GM12878 (cell line): ENCODE results near the gene HSPA12A. TPM values are rescaled to one million over a fixed set of nuclear protein-coding genes. Genes with fewer than 3 reads are reported as not detected.

Experiments
- ATAC-seq: fragments of 200-7000 bp; cut with Tn5 transposase; 3 replicates; pipeline ENCODE4 v1.9.1; 2020; ENCODE audit warnings: mild to moderate bottlenecking, moderate library complexity
- BruUV-seq: library from RNA; stranded (reverse); fragments of 400-500 nt; replicated peaks from 2 replicates; lab custom pipeline; 2021; lab: Mats Ljungman, UMichigan
- CTCF ChIA-PET: fragments of 300-600 bp; sonication (Branson Sonifier 250); formaldehyde crosslinking; extraction: SDS; loops from one replicate; lab custom pipeline; 2021; ENCODE audit warnings: inconsistent platforms; lab: Yijun Ruan, JAX
- POLR2A ChIA-PET: fragments of 350-600 bp; formaldehyde crosslinking; extraction: SDS; loops from one replicate; lab custom pipeline; 2021; ENCODE audit warnings: inconsistent platforms; lab: Charles Lee
- RAD21 ChIA-PET: fragments of 300-600 bp; sonication (Branson Sonifier 250); formaldehyde crosslinking; loops from one replicate; lab custom pipeline; 2023; ENCODE audit warnings: antibody characterized with exemption; ENCODE audit not compliant: unreplicated experiment; lab: Charles Lee
- SMC1A ChIA-PET: fragments of 300-600 bp; sonication (Branson Sonifier 250); formaldehyde crosslinking; loops from one replicate; lab custom pipeline; 2023; ENCODE audit not compliant: unreplicated experiment, uncharacterized antibody; lab: Charles Lee
- DNase-seq: peaks from one replicate; pipeline ENCODE4 v3.0.0-alpha.2; 2011; ENCODE audit warnings: low read depth, low spot score
- FAIRE-seq: peaks from 3 replicates; lab custom pipeline; 2011; peaks lifted over from hg19 to GRCh38; lab: Jason Lieb, UNC
- H2AFZ ChIP-seq: 2 replicates; pipeline ENCODE4 v1.6.0; 2011; ENCODE audit warnings: low read depth, low read length, control low read depth; ENCODE audit not compliant: control insufficient read depth
- H3K27ac ChIP-seq: 2 replicates; pipeline ENCODE4 v1.5.1; 2011; ENCODE audit warnings: control low read depth; ENCODE audit not compliant: control insufficient read depth, insufficient read depth
- H3K27me3 ChIP-seq, 2 experiments: replicated peaks in 1 of 2; 2 replicates each; pipeline versions ENCODE4 v1.6.0 to v1.6.1; 2011; ENCODE audit warnings: low read length in 1 of 2; ENCODE audit not compliant: control insufficient read depth in 2 of 2, insufficient read depth in 2 of 2
- H3K36me3 ChIP-seq, 2 experiments: 2 replicates each; pipeline ENCODE4 v1.5.1; 2011; ENCODE audit warnings: low read length in 1 of 2; ENCODE audit not compliant: control insufficient read depth in 2 of 2, insufficient read depth in 2 of 2
- H3K4me1 ChIP-seq: 2 replicates; pipeline ENCODE4 v1.6.1; 2011; ENCODE audit warnings: mild to moderate bottlenecking, low read length, moderate library complexity, mixed read lengths; ENCODE audit not compliant: control insufficient read depth, insufficient read depth
- H3K4me2 ChIP-seq: 2 replicates; pipeline ENCODE4 v1.6.0; 2011; ENCODE audit warnings: control low read depth; ENCODE audit not compliant: control insufficient read depth, insufficient read depth
- H3K4me3 ChIP-seq: fragments of 200-600 bp; sonication (generic); 2 replicates; pipeline ENCODE4 v1.5.1; 2016
- H3K79me2 ChIP-seq: 2 replicates; pipeline ENCODE4 v1.6.0; 2011; ENCODE audit warnings: low read length; ENCODE audit not compliant: control insufficient read depth, insufficient read depth
- H3K9ac ChIP-seq: 2 replicates; pipeline ENCODE4 v1.8.0; 2011; ENCODE audit warnings: low read length, control low read depth, mixed read lengths; ENCODE audit not compliant: control insufficient read depth, insufficient read depth
- H3K9me3 ChIP-seq: replicated peaks from 3 replicates; pipeline ENCODE4 v1.5.1; 2011; ENCODE audit warnings: mild to moderate bottlenecking, low read length; ENCODE audit not compliant: control insufficient read depth, insufficient read depth
- H4K20me1 ChIP-seq: 2 replicates; pipeline ENCODE4 v1.6.0; 2011; ENCODE audit not compliant: control insufficient read depth, insufficient read depth
- E2F4 ChIP-seq: IDR thresholded peaks from 2 replicates; pipeline ENCODE4 v1.6.1; 2012; ENCODE audit warnings: low read depth, low read length, improper control_type of control experiment
- IRF4 ChIP-seq: IDR thresholded peaks from 2 replicates; pipeline ENCODE4 v1.6.1; 2011; ENCODE audit warnings: low read depth, low read length
- PML ChIP-seq: IDR thresholded peaks from 2 replicates; pipeline ENCODE4 v1.6.1; 2012; ENCODE audit warnings: low read length, inconsistent platforms
- TCF7 ChIP-seq: IDR thresholded peaks from 2 replicates; pipeline ENCODE4 v1.6.1; 2014; ENCODE audit warnings: antibody characterized with exemption, borderline replicate concordance
- ZBED1 ChIP-seq: IDR thresholded peaks from 2 replicates; pipeline ENCODE4 v1.6.1; 2016; ENCODE audit warnings: borderline replicate concordance
- WGBS: methylation state at CpG from one replicate; pipeline ENCODE4 v1.1.6; 2016; ENCODE audit warnings: low lambda C conversion rate; ENCODE audit not compliant: insufficient replicate concordance, insufficient coverage; ENCODE audit errors: missing lambda C conversion rate; 5-methylcytosine and 5-hydroxymethylcytosine counted together
- in situ Hi-C: fragments of 300-500 bp; cut with MboI; formaldehyde crosslinking; loops from 9 replicates; pipeline ENCODE4 v1.14.3; 2018; ENCODE audit warnings: mixed read lengths
- intact Hi-C: fragments of 100-400 bp; cut with micrococcal nuclease; formaldehyde crosslinking; loops from one replicate; pipeline ENCODE4 v1.14.2; 2022; ENCODE audit not compliant: unreplicated experiment
- polyA plus RNA-seq, 11 experiments: library from polyadenylated mRNA; depleted of rRNA in 4 of 11; unstranded in 6 of 11; stranded (reverse) in 5 of 11; fragments of >200 nt; fragmentation: Nextera tagmentation in 4 of 11; fragmentation: Illumina TruSeq in 1 of 11; extraction: Ambion mirVana in 4 of 11; extraction: Trizol in 1 of 11; gene quantifications; 1 replicate in 1 of 11; 2 replicates in 10 of 11; pipeline versions ENCODE4 v1.2.1 to v1.2.3, GENCODE V29; 2011 to 2016; ENCODE audit warnings: inconsistent platforms in 2 of 11, missing spikeins in 2 of 11, low read depth in 1 of 11
- total RNA-seq, 4 experiments: library from RNA; depleted of rRNA in 3 of 4; stranded (reverse); fragments of >200 nt in 3 of 4; fragmentation: Illumina TruSeq in 1 of 4; extraction: Trizol in 1 of 4; gene quantifications; 2 replicates each; pipeline versions ENCODE4 v1.2.1 to v1.2.3, GENCODE V29; 2013 to 2021
- TF ChIP-seq, protein P1 (sequence below): fragments of 450-650 bp; IDR thresholded peaks from 2 replicates; pipeline ENCODE4 v1.6.1; 2017; ENCODE audit warnings: mild to moderate bottlenecking

HSPA12A gene
- total and polyA plus RNA-seq, 10 of the 15 experiments (the other 5 are each of a cell fraction or from before 2014, with no cell fraction given), result 0.90 to 20.2 (median 2.8) TPM

- FAIRE-seq, result no peak
- no peak overlapping the region for H3K4me2 ChIP-seq
- RAD21 ChIA-PET, result no interaction called here
Observed at GRCh38 chr10:116704926-116705325, 37.4 kb downstream of the HSPA12A start.

More at GRCh38 chr10:116704926-116705325, 37.4 kb downstream of the HSPA12A start:
- intact Hi-C loops (no loop called here), in situ Hi-C loops (no loop called here)
- Histone ChIP-seq H3K4me1 (no peaks in the 10 kb centered on the region), H3K4me3 (no peak overlapping the region), H2AFZ (no peak overlapping the region), H3K79me2 (no peaks in the 10 kb centered on the region), H3K27me3 (no peaks in the 10 kb centered on the region; a peak in 2 of 4 replicates), H3K36me3 (no peaks in the 10 kb centered on the region), H4K20me1 (no peaks in the 10 kb centered on the region), H3K9ac (no peak overlapping the region), H3K27ac (no peak overlapping the region), H3K9me3 (no peaks in the 10 kb centered on the region)
- no peak for ATAC-seq
- TF ChIP-seq ZBED1 (no peak), E2F4 (no peak), IRF4 (no peak), TCF7 (no peak), PML (no peak)
- TF ChIP-seq, protein P1, sequence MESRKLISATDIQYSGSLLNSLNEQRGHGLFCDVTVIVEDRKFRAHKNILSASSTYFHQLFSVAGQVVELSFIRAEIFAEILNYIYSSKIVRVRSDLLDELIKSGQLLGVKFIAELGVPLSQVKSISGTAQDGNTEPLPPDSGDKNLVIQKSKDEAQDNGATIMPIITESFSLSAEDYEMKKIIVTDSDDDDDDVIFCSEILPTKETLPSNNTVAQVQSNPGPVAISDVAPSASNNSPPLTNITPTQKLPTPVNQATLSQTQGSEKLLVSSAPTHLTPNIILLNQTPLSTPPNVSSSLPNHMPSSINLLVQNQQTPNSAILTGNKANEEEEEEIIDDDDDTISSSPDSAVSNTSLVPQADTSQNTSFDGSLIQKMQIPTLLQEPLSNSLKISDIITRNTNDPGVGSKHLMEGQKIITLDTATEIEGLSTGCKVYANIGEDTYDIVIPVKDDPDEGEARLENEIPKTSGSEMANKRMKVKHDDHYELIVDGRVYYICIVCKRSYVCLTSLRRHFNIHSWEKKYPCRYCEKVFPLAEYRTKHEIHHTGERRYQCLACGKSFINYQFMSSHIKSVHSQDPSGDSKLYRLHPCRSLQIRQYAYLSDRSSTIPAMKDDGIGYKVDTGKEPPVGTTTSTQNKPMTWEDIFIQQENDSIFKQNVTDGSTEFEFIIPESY, result no peak
- CTCF ChIA-PET, result no interaction called here
- DNase-seq, result no peak
- BruUV-seq, result no TSS peak
- SMC1A ChIA-PET, result no interaction called here
- POLR2A ChIA-PET, result no interaction called here
- WGBS, result 58% methylated on average over 11 of the region's 11 CpGs
